Testis (tissue), 2 donors: ENCODE results near the gene RASGRP3.

ENCODE experiments used
- POLR2A ChIP-seq: fragments of 450-650 bp; IDR thresholded peaks from one replicate; pipeline ENCODE4 v1.6.1; 2017; ENCODE audit warnings: antibody characterized with exemption, mild to moderate bottlenecking, moderate library complexity
- TF ChIP-seq, protein P1 (sequence below), 3 experiments: fragments of 450-650 bp in 2 of 3; fragments of 200-600 bp in 1 of 3; sonication (generic) in 1 of 3; IDR thresholded peaks; one replicate each; pipeline ENCODE4 v1.5.1; 2016 to 2019; ENCODE audit warnings: antibody characterized with exemption in 3 of 3, mild to moderate bottlenecking in 2 of 3, moderate library complexity in 1 of 3

DNA sequence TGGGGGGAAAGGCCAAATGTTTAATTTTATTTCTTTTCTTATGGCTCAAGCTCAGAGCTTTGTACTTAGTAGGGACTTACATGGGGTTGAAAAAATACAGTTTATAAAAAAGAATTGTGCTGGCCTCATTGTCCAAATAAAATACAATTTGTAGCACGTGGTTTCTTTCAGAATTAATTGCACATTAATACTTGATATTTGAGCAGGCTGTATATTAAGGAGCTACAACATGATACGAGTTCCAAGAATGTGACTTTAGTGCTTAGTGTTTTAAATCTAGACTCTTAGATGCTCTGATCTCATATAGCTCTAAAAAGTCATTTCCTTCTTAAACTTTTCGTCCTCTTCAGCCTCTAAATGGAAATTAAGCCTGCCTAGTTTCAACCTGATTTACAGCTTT is 46.4 kb upstream of the RASGRP3 start:
- TF ChIP-seq, protein P1, sequence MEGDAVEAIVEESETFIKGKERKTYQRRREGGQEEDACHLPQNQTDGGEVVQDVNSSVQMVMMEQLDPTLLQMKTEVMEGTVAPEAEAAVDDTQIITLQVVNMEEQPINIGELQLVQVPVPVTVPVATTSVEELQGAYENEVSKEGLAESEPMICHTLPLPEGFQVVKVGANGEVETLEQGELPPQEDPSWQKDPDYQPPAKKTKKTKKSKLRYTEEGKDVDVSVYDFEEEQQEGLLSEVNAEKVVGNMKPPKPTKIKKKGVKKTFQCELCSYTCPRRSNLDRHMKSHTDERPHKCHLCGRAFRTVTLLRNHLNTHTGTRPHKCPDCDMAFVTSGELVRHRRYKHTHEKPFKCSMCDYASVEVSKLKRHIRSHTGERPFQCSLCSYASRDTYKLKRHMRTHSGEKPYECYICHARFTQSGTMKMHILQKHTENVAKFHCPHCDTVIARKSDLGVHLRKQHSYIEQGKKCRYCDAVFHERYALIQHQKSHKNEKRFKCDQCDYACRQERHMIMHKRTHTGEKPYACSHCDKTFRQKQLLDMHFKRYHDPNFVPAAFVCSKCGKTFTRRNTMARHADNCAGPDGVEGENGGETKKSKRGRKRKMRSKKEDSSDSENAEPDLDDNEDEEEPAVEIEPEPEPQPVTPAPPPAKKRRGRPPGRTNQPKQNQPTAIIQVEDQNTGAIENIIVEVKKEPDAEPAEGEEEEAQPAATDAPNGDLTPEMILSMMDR (IDR thresholded peaks at IDR 0.05): no peak
- TF ChIP-seq POLR2A: no peak
